Hindlimb muscle (tissue), 1 donor: Measurements from ENCODE around the gene CLUH. TPM values are rescaled to one million over a fixed set of nuclear protein-coding genes. Genes with fewer than 3 reads are reported as not detected.
"Not testable (repeated sequence)": the region's sequence is repeated elsewhere in the genome, so short reads cannot be mapped to it uniquely, and the experiment has no call there.

Experiments
- DNase-seq: peaks from one replicate; pipeline ENCODE4 v3.0.0-alpha.2; 2013
- polyA plus RNA-seq: library from polyadenylated mRNA; unstranded; fragments of 120-200 nt; gene quantifications from one replicate; pipeline ENCODE4 v1.2.1, GENCODE V29; 2013; ENCODE audit not compliant: insufficient read length

CLUH gene
- polyA plus RNA-seq, 1 donor = 42.1 TPM

DNA sequence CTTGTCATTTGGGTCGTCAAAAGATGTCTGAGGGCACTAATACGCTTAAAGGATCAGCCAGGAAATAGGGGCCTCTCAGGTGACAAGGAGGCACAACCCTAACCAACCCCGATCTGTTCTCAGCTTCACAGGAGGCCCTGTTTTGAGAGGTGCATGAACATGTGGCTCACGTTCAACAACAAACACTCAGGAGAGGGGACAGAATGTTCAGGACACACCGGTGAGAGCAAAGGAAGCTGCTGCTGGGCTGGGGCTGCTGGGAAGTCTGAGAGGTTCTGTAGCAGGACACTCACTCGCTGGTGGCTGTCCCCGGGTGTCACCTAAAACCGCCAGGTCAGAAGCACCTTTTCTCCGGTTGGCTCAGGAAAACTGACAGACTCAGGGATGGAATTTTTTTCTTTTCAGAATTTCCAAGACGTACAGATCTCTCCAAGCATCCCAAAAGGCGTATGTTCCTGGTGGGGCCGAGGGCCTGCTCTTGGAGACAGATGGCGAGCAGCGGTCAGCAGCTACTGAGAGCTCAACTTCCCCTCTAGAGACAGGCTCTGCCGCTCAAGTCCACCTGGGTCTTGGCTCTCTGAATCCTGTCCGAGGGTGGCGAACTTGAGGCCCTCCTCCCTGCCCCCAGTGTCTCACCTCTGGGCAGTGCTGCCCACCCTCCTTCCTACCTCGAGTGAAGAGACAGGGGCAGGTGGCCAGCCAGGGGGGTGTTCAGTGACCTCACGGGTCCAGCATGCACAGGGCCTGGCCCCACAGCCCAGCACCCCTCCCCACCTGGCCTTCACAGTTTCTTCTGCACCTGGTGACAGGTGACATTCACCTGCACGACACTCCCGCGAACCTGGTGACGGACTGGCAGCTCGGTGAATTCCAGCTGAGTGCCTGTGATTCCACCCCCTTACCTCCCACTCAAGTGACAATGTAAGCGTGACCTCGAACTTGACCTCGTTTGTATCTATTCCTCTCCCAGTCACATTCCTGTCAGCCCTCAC, 22.9 kb downstream of the CLUH start:
- DNase-seq = no peak

DNA sequence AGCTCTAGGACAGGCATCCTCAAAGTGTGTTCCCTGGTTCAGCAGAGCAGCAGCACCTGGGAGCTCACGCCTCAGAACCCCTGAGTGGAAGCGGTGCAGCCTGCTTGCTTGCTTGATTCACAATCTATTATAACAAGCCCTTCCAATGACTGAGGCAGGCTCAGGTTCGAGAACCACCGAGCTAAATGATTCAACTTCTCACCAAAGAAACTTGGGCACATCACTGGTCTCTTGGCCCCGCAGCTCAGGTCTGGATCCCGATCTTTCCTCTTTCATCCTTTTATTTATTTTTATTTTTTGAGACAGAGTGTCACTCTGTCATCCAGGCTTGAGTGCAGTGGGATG, 24.5 kb downstream of the CLUH start:
- DNase-seq = no peak

DNA sequence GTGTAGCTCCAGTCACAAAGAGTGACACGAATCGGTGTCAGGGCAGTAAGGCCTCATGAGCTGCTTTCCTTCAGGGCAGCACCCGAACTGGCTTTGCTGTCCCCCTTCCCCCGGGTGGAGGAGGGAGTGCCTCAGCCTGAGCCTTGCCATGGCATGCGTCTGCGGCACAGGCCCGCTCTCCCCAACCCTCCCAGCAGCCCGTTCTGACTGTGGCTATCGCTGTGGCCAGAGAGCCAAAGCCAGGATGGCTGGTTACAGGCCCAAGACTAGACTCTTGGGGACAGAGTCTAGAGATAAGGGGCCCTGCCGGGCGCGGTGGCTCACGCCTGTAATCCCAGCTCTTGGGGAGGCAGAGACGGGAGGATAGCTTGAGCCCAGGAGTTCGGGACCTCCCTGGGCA, 25.9 kb downstream of the CLUH start:
- DNase-seq = no peak

DNA sequence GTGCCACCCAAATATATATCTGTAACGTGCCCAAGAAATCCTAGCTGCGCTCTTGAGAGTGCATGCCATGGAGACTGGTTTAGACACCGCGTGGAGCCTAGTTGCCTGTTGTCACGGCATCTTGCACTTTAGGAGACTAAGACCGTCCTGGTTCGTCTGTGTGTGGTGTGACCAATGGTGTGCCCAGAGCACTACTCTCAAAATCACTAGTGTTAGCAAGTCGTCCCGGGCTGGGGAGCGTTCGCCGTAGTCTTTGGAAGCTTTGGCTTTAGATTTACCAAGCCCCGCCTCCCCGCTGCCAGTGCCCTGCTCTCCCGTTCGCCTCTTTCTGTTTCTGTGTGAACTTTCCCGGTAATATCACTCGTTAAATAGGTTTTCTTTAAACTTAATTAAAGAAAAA, 27.0 kb downstream of the CLUH start:
- no peak for DNase-seq

DNA sequence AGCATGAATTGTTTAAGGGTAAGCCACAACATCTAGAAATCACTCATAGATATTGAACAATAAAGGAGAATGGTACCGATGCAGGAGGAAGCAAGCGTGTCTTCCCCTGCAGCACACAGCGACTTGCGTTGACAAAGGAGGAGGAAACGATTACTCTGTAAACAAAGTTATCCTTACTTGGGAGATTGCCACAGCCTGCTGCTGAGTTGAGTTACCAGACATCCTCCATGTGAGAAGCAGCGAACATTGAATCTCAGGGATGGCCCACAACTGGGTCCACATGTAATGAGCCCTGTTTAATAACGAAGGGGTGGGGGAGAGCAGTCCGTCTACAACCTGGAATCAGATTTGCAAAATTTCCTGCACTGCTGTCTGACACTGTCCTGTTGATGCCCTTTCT, 27.7 kb downstream of the CLUH start:
- no peak for DNase-seq

DNA sequence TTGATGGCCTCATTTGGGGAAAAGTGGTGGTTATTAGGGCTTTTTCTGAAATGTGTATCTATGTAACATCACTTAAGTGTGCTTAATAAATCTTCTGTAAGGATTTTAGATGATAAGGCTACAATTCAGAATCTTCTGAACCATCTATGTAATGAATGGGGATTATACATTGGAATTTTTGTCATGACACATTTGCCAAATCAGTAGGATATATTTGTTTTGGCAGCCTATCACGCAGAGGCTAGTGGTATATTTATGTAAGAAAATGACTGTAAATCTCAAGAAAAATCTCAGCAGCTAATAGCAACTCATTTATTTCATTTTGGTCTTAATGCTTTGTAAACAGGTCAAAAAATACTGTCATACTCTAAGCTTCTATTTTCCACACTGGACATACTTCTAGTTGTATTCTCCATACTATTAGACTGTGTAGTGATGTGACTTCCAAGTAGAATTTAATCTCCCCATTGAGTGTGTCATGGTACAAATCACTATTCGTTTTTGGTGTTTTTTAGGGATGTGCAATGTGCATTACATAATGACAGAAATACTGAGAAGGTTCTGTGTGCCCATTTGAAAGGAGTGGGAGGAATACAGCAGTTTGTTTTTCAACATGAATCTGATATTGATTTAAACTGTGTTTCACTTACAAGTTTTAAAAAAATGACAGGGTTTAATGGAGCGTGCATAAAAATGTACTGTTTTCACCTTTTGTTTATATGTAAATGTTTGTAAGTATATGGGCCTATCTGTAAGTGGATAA, 29.2 kb downstream of the CLUH start:
- DNase-seq = no peak

DNA sequence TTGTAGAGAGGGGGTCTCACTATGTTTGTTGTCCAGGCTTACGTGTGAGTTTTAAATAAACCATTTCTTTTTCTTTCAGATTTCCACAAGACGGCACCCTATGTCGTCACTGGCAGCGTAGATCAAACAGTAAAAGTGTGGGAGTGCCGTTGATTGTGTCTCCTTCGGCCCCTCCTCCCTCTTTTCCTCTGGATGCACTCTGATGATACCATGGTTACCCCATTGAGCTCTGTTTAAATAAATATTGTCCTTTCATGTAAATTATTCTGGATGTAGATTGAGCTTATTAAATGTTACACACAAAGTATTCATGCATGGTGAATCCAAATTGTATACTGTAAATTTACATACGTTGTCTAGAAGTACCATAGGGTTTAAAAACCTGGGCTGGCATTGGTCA, 29.9 kb downstream of the CLUH start:
- DNase-seq = no peak

DNA sequence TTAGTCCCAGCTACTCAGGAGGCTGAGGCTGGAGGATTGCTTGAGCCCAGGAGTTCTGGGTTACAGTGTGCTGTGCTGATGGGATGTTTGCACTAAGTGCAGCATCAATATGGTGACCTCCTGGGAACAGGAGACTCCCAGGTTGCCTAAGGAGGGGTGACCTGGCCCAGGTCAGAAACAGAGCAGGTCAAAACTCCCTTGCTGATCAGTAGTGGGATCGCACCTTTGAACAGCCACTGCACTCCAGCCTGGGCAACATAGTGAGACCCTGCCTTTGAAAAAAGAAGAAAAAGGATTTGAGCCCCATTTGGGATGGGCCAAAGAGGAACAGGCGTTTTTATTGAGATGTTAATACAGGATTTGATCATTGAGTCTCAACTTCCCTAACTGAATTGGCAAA, 30.6 kb downstream of the CLUH start:
- no peak for DNase-seq

DNA sequence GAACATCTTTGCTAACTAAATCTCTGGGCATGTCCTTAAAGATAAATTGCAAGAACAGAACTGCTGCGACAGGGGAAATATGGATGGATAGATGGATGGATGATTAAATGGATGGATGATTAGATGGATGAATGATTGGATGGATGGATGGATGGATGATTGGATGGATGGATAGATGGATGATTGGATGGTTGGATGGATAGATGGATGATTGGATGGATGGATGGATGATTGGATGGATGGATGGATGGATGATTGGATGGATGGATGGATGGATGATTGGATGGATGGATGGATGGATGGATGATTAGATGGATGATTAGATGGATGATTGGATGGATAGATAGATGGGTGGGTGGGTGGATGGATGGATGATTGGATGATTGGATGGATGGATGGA, 32.3 kb downstream of the CLUH start:
- DNase-seq = not testable (repeated sequence)

DNA sequence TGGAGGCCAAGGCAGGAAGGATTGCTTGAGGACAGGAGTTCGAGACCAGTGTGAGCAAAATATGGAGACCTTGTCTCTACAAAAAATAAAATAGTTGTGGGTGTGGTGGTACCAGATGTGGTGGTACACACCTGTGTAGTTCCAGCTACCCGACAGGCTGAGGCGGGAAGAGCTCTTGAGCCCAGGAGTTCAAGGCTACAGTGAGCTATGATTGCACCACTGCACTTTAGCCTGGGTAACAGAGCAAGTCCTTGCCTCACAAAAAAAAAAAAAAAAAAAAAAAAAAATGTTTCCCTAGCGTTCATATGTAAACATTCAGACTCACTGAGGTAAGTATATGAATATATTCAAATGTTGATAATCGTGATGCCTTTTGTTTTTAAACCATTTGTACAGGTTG, 39.5 kb downstream of the CLUH start:
- no peak for DNase-seq

DNA sequence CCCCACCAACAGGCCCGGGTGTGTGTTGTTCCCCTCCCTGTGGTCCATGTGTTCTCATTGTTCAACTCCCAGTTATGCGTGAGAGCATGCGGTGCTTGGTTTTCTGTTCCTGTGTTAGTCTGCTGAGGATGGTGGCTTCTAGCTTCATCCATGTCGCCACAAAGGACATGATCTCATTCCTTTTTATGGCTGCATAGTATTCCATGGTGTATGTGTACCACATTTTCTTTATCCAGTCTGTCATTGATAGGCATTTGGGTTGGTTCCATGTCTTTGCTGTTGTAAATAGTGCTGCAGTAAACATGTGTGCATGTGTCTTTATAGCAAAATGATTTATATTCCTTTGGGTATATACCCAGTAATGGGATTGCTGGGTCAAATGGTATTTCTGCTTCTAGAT, 51.2 kb downstream of the CLUH start:
- DNase-seq = not testable (repeated sequence)

DNA sequence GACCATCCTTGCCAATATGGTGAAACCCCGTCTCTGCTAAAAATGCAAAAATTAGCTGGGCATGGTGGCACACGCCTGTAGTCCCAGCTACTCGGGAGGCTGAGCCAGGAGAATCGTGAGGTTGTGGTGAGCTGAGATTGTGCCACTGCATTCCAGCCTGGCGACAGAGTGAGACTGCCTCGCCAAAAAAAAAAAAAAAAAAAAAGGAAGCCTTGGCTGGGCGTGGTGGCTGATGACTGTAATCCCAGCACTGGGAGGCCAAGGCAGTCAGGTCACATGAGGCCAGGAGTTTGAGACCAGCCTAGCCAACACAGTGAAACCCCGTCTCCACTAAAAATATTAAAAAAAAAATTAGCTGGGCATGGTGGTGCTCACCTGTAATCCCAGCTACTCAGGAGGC, 52.2 kb downstream of the CLUH start:
- not testable (repeated sequence) for DNase-seq

DNA sequence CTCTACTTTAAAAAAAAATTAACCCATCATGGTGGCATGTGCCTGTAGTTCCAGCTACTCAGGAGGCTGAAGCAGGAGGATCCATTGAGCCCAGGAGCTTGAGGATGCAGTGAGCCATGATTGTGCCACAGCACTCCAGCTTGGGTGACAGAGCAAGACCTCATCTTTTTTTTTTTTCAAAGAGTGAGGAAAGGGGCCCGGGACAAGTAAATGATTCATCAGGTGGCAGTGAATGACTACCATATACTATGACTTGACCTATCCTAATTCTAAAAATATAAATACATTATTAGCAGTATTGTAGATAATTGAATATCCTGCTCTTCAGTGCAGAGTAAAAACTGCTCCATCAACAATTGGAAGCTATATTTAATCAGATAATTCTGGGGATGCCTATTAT, 55.3 kb downstream of the CLUH start:
- DNase-seq = no peak

DNA sequence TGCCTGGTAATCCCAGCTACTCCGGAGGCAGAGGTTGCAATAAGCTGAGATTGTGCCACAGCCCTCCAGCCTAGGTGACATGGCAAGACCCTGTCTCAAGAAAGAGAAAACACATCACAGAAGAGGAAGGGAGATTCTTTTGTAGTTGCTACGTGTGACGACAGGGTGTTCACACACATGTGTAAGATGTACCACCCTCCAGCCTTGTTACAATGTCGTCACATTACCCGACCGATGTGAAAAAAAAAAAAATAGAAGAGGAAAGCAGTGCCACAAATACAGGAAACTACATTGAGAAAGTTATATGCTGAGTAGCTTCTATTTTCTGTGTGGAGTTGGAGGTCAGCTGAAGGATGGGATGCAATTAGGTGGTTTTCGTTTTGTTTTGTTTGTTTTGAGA, 56.0 kb downstream of the CLUH start:
- no peak for DNase-seq

DNA sequence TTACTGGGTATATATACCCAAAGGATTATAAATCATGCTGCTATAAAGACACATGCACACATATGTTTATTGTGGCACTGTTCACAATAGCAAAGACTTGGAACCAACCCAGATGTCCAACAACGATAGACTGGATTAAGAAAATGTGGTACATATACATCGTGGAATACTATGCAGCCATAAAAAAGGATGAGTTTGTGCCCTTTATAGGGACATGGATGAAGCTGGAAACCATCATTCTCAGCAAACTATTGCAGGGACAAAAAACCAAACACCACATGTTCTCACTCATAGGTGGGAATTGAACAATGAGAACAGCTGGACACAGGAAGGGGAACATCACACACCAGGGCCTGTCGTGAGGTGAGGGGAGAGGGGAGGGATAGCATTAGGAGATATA, 58.7 kb downstream of the CLUH start:
- not testable (repeated sequence) for DNase-seq

DNA sequence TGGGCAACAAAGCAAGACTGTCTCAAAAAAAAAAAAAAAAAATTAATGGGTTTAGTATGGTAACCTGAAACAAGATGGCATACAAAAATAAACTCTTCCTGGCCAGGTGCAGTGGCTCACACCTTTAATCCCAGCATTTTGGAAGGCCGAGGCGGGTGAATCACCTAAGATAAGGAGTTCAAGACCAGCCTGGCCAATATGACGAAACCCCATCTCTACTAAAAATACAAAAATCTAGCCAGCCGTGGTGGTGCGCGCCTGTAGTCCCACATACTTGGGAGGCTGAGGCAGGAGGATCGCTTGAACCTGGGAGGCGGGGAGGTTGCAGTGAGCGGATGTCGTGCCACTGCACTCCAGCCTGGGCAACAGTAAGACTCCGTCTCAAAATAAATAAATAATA, 62.4 kb downstream of the CLUH start:
- DNase-seq = no peak

DNA sequence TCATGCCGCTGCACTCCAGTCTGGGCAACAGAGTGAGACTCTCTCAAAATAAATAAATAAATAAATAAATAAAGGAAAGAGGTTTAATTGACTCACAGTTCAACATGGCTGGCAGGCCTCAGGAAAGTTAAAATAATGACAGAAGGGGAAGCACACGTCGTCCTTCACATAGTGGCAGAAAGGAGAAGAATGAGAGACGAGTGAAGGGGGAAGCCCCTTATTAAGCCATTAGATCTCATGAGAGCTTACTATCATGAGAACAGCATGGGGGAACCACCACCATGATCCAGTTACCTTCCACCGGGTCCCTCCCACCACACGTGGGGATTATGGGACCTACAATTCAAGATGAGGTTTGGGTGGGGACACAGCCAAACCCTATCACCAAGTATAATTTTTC, 63.6 kb downstream of the CLUH start:
- no peak for DNase-seq

DNA sequence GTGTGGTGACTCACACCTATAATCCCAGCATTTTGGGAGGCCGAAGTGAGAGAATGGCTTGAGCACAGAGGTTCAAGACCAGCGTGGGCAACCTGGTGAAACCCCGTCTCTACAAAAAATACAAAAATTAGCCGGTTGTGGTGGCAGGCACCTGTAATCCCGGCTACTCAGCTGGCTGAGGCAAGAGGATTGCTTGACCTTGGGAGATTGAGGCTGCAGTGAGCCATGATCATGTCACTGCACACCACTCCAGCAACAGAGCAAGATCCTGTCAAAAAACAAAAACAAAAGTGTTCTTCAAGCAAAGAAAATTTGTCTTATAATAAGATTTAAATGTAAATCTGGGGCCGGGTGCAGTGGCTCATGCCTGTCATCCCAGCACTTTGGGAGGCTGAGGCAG, 66.6 kb downstream of the CLUH start:
- DNase-seq = no peak

Other genes with a start within 250 kb of the CLUH start
- 23.9 TPM for gene METTL16, start 199.9 kb downstream of the CLUH start, polyA plus RNA-seq
- 85.5 TPM for gene PAFAH1B1, start 118.1 kb downstream of the CLUH start, polyA plus RNA-seq
- gene CCDC92B, start 37.9 kb upstream of the CLUH start, polyA plus RNA-seq = 0.35 TPM
- gene RAP1GAP2, start 84.7 kb upstream of the CLUH start, polyA plus RNA-seq = 1.8 TPM